Measurements from ENCODE around the gene BTBD7. TPM values are rescaled to one million over a fixed set of nuclear protein-coding genes. Genes with fewer than 3 reads are reported as not detected.
A peak's percentile ranks its signal among the peaks of the same experiment; 100 is the strongest.
"Not testable (repeated sequence)": the region's sequence is repeated elsewhere in the genome, so short reads cannot be mapped to it uniquely, and the experiment has no call there.

The BTBD7 gene
- total RNA-seq, 1 donor from 2014 or later: 39.4 TPM

DNA sequence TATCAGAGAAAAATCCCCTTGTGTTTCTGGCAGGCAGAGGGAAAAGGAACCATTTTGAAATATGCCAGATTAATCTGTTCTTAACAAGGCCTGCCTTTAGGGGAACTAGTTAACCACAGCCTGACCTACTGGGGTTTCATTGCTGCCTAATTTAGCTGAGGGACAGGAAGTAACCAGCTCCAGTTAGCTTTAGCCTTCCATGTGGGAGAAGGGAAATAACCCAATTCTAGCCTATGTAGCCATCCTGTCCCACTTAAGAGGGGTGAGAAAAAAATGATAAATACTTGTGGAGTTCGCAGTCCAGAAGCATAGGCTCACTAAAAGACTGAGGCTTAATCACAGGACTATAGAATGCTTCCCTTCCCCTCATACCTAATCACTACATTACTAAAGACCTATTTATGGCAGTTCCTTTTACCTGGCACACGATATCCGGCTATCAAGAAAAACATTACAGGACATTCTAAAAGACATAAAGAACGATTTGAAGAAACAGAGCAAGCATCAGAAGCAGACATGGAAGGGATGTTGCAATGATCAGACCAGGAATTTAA is 37.0 kb upstream of the BTBD7 start:
- H3K27me3 ChIP-seq (ENCODE audit: low read depth): no peaks in the 10 kb centered on the region
- no peak overlapping the region for H3K27ac ChIP-seq
- no peak overlapping the region for H3K4me3 ChIP-seq
- H3K4me1 ChIP-seq: no peaks in the 10 kb centered on the region
- DNase-seq: no peak
- no peaks in the 10 kb centered on the region for H3K36me3 ChIP-seq
- H3K9me3 ChIP-seq: no peaks in the 10 kb centered on the region
- intact Hi-C loops (cut with DNase I): no loop called here
- ATAC-seq: peak; percentile 43 to 54
- TF ChIP-seq, protein P1, sequence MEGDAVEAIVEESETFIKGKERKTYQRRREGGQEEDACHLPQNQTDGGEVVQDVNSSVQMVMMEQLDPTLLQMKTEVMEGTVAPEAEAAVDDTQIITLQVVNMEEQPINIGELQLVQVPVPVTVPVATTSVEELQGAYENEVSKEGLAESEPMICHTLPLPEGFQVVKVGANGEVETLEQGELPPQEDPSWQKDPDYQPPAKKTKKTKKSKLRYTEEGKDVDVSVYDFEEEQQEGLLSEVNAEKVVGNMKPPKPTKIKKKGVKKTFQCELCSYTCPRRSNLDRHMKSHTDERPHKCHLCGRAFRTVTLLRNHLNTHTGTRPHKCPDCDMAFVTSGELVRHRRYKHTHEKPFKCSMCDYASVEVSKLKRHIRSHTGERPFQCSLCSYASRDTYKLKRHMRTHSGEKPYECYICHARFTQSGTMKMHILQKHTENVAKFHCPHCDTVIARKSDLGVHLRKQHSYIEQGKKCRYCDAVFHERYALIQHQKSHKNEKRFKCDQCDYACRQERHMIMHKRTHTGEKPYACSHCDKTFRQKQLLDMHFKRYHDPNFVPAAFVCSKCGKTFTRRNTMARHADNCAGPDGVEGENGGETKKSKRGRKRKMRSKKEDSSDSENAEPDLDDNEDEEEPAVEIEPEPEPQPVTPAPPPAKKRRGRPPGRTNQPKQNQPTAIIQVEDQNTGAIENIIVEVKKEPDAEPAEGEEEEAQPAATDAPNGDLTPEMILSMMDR (IDR thresholded peaks at IDR 0.05): no peak

DNA sequence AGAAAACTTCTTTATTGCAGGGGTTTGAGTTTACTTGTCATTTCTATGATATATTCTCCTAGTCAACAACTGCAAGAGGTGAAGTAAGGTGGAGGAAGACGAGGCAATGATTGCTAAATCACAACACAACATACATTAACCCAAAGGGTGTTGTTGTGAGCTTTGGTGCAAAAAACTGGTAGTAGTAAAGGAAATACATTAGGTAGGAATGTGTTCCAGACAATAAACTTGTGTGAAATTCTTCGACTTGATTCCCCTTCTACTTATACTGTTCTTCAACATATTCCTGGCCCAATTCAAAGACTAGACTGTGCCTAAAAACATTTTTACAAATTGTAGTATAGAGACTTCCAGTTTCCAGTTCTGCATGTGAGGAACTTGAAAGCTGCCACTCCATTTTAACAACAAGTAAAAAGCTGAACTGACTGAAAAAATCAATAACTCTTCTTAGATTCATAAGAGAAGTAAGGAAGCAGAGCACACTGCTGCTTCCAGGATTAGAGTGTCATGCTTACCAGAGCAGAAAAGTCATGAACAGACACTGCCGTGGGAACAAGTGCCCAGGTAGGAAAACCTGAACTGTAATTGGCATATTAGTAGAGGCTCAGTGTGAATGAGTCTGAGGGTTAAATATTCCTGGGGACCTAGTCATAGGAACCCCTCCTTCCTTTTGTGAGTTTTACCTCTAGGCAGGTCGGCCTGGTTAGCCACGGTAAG is 36.3 kb upstream of the BTBD7 start:
- Histone ChIP-seq H3K36me3 (no peaks in the 10 kb centered on the region), H3K4me3 (no peak overlapping the region), H3K4me1 (no peaks in the 10 kb centered on the region), H3K27me3 (ENCODE audit: low read depth) (no peaks in the 10 kb centered on the region), H3K9me3 (no peaks in the 10 kb centered on the region), H3K27ac (no peak overlapping the region)
- intact Hi-C loops (cut with DNase I): no loop called here
- TF ChIP-seq, protein P1 (IDR thresholded peaks at IDR 0.05): no peak
- no peak for ATAC-seq
- no peak for DNase-seq

DNA sequence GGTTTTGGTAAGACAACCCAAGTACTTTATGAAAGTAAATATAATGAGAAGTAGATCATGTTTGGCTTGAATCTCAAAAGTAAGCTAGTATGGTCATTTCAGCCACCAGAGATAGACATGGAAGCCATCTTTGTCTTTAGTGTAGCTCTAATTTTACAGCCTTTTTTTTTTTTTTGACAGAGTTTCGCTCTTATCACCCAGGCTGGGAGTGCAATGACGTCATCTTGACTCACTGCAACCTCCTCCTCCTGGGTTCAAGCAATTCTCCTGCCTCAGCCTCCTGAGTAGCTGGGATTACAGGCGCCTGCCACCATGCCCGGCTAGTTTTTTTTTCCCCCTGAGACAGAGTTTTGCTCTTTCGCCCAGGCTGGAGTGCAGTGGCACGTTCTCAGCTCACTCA is 22.0 kb upstream of the BTBD7 start:
- H3K4me1 ChIP-seq; H3K27ac ChIP-seq; H3K4me3 ChIP-seq; H3K36me3 ChIP-seq; DNase-seq; H3K9me3 ChIP-seq; ATAC-seq; H3K27me3 ChIP-seq (ENCODE audit: low read depth); intact Hi-C loops (cut with DNase I): not testable (repeated sequence)

DNA sequence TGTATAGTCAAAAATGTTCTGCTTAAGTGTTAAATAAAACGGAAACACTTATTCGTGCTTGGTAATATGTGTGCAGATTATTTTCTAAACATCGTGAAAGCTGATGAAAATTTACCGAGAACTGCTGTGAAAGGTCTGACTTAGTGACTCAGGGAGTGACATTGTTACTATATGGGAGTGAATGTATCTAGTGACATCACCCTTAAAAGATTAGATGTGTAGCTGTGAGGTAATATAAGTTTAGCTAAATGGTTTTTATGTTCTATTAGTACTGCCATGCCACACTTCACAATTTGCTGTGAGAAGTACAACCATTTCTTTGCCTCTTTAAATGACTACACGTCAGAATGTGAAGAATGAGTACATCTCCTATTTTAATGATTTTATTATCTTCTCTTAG is 15.5 kb upstream of the BTBD7 start:
- intact Hi-C loops (cut with DNase I): no loop called here
- TF ChIP-seq, protein P1 (IDR thresholded peaks at IDR 0.05): no peak
- Histone ChIP-seq H3K4me1 (no peaks in the 10 kb centered on the region), H3K4me3 (no peak overlapping the region), H3K36me3 (no peaks in the 10 kb centered on the region), H3K9me3 (no peaks in the 10 kb centered on the region), H3K27me3 (ENCODE audit: low read depth) (no peaks in the 10 kb centered on the region), H3K27ac (no peak overlapping the region)
- ATAC-seq: no peak
- DNase-seq: no peak

DNA sequence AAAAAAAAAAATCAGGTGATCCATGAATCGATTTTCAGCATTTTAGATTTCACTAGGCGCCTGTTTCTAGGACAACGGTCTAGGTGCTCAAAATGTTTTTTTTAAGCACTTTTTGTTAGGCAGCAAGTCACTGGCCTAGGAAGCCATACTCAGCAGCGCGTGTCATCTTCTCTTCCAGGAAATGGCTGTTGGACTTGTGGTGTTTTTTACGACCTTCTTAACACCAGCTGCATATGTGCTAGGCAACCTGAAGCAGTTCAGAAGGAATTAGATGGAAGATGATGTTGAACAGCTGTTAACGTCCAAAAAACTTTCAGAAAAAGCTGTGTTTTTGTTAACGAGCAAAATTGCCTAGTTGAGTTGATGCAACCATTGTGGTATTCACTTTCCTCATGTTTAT is 15.0 kb upstream of the BTBD7 start:
- no peaks in the 10 kb centered on the region for H3K9me3 ChIP-seq
- ATAC-seq (no peak), DNase-seq (no peak)
- no peak overlapping the region for H3K4me3 ChIP-seq
- no peaks in the 10 kb centered on the region for H3K27me3 ChIP-seq (ENCODE audit: low read depth)
- intact Hi-C loops (cut with DNase I): no loop called here
- H3K4me1 ChIP-seq: no peaks in the 10 kb centered on the region
- no peaks in the 10 kb centered on the region for H3K36me3 ChIP-seq
- TF ChIP-seq, protein P1 (IDR thresholded peaks at IDR 0.05): no peak
- no peak overlapping the region for H3K27ac ChIP-seq

DNA sequence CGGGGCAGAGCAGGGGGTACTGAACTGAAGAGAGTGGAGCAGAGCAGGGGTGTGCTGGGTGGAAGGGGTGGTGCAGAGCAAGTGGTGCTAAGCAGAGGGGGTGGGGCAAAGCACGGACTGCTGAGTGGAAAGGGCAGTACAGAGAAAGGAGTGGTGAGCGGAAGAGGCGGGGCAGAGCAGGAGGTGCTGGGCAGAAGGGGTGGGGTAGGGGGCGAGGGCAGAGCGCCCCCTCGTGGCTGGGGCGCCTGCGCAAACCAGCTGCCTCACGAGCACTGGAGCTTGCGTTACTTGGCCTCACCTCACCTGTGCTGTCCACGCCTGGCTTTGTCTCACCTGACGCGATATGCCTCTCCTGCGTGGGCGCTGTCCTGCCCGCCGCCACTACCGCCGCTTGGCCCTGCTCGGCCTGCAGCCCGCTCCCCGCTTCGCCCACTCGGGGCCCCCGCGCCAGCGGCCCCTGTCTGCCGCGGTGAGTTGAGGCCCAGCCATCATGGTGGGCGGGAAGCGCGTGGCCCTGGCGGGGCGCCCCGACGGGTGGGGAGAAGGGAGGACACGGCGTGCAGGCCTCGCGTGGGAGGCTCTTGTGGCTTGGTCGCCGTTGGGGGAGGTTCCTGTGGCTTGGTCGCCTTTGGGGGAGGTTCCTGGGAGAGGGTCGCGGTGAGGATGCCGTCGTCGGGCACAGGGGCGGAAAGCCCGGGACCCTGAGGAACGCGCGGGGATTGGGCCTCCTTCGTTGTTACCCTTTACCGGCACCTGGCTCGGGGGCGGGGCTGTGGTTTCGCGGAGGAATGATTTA is 14.3 kb upstream of the BTBD7 start, which contains the start of gene COX8C:
COX8C (plus strand) TSS at position 257 of the 796 bp plus-strand sequence; CDS start at position 344, 87 bp downstream.
- TF ChIP-seq, protein P1 (IDR thresholded peaks at IDR 0.05): no peak

More for the DNA sequence above, 14.3 kb upstream of the BTBD7 start, which contains the start of gene COX8C:
- intact Hi-C loops (cut with DNase I): no loop called here
- Histone ChIP-seq H3K27ac (no peak within 1 kb of the TSS), H3K36me3 (no peaks in the 10 kb centered on the region), H3K4me3 (no peak within 1 kb of the TSS), H3K9me3 (no peaks in the 10 kb centered on the region), H3K27me3 (ENCODE audit: low read depth) (no peaks in the 10 kb centered on the region), H3K4me1 (no peaks in the 10 kb centered on the region)
- ATAC-seq: peak; percentile 26 to 43
- DNase-seq: no peak

Measured in lower lobe of right lung (tissue), 2 donors.